Natural killer cell (primary cell): ENCODE measurements around the gene DCAF5. TPM values are rescaled to one million over a fixed set of nuclear protein-coding genes. Genes with fewer than 3 reads are reported as not detected.
"Not testable (repeated sequence)": the region's sequence is repeated elsewhere in the genome, so short reads cannot be mapped to it uniquely, and the experiment has no call there.

Experiments used
- ATAC-seq, 3 donors: fragments of 150-1000 bp in 2 of 3; fragments of 200-7000 bp in 1 of 3; cut with Tn5 transposase; 1 replicate in 1 of 3; 2 replicates in 2 of 3; pipeline ENCODE4 v1.10.0; 2021; ENCODE audit warnings: mild to moderate bottlenecking in 2 of 3, moderate library complexity in 2 of 3
- DNase-seq, 2 donors: peaks; one replicate each; pipeline versions ENCODE4 v3.0.0 to v3.0.0-alpha.2; 2013 to 2021; ENCODE audit warnings: mixed read lengths in 1 of 2
- H3K27ac ChIP-seq: one replicate; pipeline ENCODE4 v1.5.1; 2013; ENCODE audit warnings: mild to moderate bottlenecking, low read length
- H3K27me3 ChIP-seq: one replicate; pipeline ENCODE4 v1.6.1; 2013; ENCODE audit warnings: low read length; ENCODE audit not compliant: control insufficient read depth, insufficient read depth
- H3K36me3 ChIP-seq: one replicate; pipeline ENCODE4 v1.6.1; 2013; ENCODE audit warnings: low read length; ENCODE audit not compliant: control insufficient read depth, insufficient read depth
- H3K4me1 ChIP-seq: one replicate; pipeline ENCODE4 v1.6.1; 2013; ENCODE audit warnings: low read length; ENCODE audit not compliant: control insufficient read depth, insufficient read depth
- H3K4me3 ChIP-seq: one replicate; pipeline ENCODE4 v1.5.1; 2013; ENCODE audit warnings: low read length
- H3K9me3 ChIP-seq: one replicate; pipeline ENCODE4 v1.6.1; 2013; ENCODE audit warnings: low read length; ENCODE audit not compliant: control insufficient read depth, insufficient read depth
- H3K27ac Mint-ChIP-seq, 2 donors: one replicate each; pipeline ENCODE4 v1.8.0; 2022; ENCODE audit warnings: mild to moderate bottlenecking in 2 of 2, mixed read lengths in 2 of 2, moderate library complexity in 1 of 2
- H3K27me3 Mint-ChIP-seq, 2 donors: one replicate each; pipeline ENCODE4 v1.8.0; 2022; ENCODE audit warnings: low read depth in 2 of 2, mixed read lengths in 2 of 2
- H3K36me3 Mint-ChIP-seq: one replicate; pipeline ENCODE4 v1.8.0; 2022; ENCODE audit warnings: mixed read lengths
- H3K4me1 Mint-ChIP-seq, 2 donors: one replicate each; pipeline ENCODE4 v1.8.0; 2022; ENCODE audit warnings: mixed read lengths in 2 of 2
- H3K4me3 Mint-ChIP-seq: one replicate; pipeline ENCODE4 v1.8.0; 2022; ENCODE audit warnings: mild to moderate bottlenecking, moderate library complexity, mixed read lengths
- H3K9me3 Mint-ChIP-seq, 2 donors: one replicate each; pipeline ENCODE4 v1.8.0; 2022; ENCODE audit warnings: mixed read lengths in 2 of 2
- CTCF ChIP-seq: fragments of 200-600 bp; IDR thresholded peaks from one replicate; pipeline ENCODE4 v1.8.0; 2022; ENCODE audit warnings: antibody characterized with exemption
- WGBS: methylation state at CpG from one replicate; pipeline ENCODE4 v1.1.7; 2013; ENCODE audit warnings: missing lambda C conversion rate; ENCODE audit not compliant: insufficient coverage; 5-methylcytosine and 5-hydroxymethylcytosine counted together
- intact Hi-C: fragments of 100-400 bp; cut with micrococcal nuclease; formaldehyde crosslinking; loops from one replicate; pipeline ENCODE4 v1.14.2; 2022
- total RNA-seq, 4 donors: library from RNA; stranded (reverse); fragments of 120-200 nt in 1 of 4; gene quantifications; one replicate each; pipeline versions ENCODE4 v1.2.3 to v1.2.4, GENCODE V29; 2013 to 2022

The DCAF5 gene
- total RNA-seq, 3 donors from 2014 or later (not counting 1 experiment from before 2014, with no cell fraction given): 92.0 to 112 (median 99.2) TPM

- Histone ChIP-seq H3K27me3 (no peaks in the 10 kb centered on the region), H3K4me1 (peaks cover 9% of the 10 kb centered on the region), H3K27ac (peak within 1 kb of the TSS; percentile 28), H3K36me3 (no peaks in the 10 kb centered on the region), H3K4me3 (peak within 1 kb of the TSS; percentile 57), H3K9me3 (no peaks in the 10 kb centered on the region)
- WGBS: under 1% methylated on average over 58 of the region's 58 CpGs
- no peak for TF ChIP-seq CTCF
- Mint-ChIP-seq H3K27me3 (peaks cover 0 to 13% of the 10 kb centered on the region in 2 donors), H3K36me3 (no peaks in the 10 kb centered on the region), H3K9me3 (no peaks in the 10 kb centered on the region), H3K27ac (peak within 1 kb of the TSS; percentile 58 to 84), H3K4me3 (peak within 1 kb of the TSS; percentile 96), H3K4me1 (peaks cover 16 to 17% of the 10 kb centered on the region in 2 donors)
- DNase-seq: peak; percentile 28 to 83
- peak; percentile 75 to 77 (median 76) for ATAC-seq
- intact Hi-C loops: loop anchor here (1.0 kb wide), 1 partner anchor 62 kb away; no protein-coding TSS in a partner anchor
Observed at GRCh38 chr14:69191340-69192111, 38.6 kb upstream of the DCAF5 start, which contains the start of gene EXD2. Gene EXD2 (plus strand): TSS chr14:69191498. CDS start chr14:69209471, 17,973 bp downstream.

- Mint-ChIP-seq H3K27me3 (peaks cover 0 to 13% of the 10 kb centered on the region in 2 donors), H3K4me3 (peak overlapping the region; percentile 88), H3K27ac (no peak overlapping the region), H3K4me1 (peaks cover 16 to 17% of the 10 kb centered on the region in 2 donors), H3K9me3 (no peaks in the 10 kb centered on the region), H3K36me3 (no peaks in the 10 kb centered on the region)
- ATAC-seq: no peak
- no peak for TF ChIP-seq CTCF
- DNase-seq: no peak
- intact Hi-C loops: no loop called here
- no peak overlapping the region for H3K27ac ChIP-seq
- H3K36me3 ChIP-seq: no peaks in the 10 kb centered on the region
- 94% methylated on average over 2 of the region's 2 CpGs for WGBS
- no peaks in the 10 kb centered on the region for H3K9me3 ChIP-seq
- peaks cover 9% of the 10 kb centered on the region for H3K4me1 ChIP-seq
- H3K27me3 ChIP-seq: no peaks in the 10 kb centered on the region
- no peak overlapping the region for H3K4me3 ChIP-seq
Observed at GRCh38 chr14:69190191-69190590, 37.3 kb upstream of the DCAF5 start.

GRCh38 chr14:69183735-69184134 is 30.8 kb upstream of the DCAF5 start:
- no peaks in the 10 kb centered on the region for H3K4me1 Mint-ChIP-seq
- H3K27ac ChIP-seq: no peak overlapping the region
- intact Hi-C loops: no loop called here
- H3K27me3 ChIP-seq: no peaks in the 10 kb centered on the region
- no peaks in the 10 kb centered on the region for H3K36me3 ChIP-seq
- no peak for ATAC-seq
- H3K9me3 ChIP-seq: no peaks in the 10 kb centered on the region
- peaks cover 0 to 17% of the 10 kb centered on the region in 2 donors for H3K27me3 Mint-ChIP-seq
- no peaks in the 10 kb centered on the region for H3K36me3 Mint-ChIP-seq
- WGBS: 78% methylated on average over 2 of the region's 4 CpGs
- no peaks in the 10 kb centered on the region for H3K9me3 Mint-ChIP-seq
- no peak for TF ChIP-seq CTCF
- no peak overlapping the region for H3K4me3 ChIP-seq
- no peak overlapping the region for H3K4me3 Mint-ChIP-seq
- no peak overlapping the region for H3K27ac Mint-ChIP-seq
- no peak for DNase-seq
- H3K4me1 ChIP-seq: no peaks in the 10 kb centered on the region

- DNase-seq, ATAC-seq: not testable (repeated sequence)
- WGBS: 88% methylated on average over 1 of the region's 1 CpG
Observed at GRCh38 chr14:69182580-69182979, 29.7 kb upstream of the DCAF5 start.

More at GRCh38 chr14:69182580-69182979, 29.7 kb upstream of the DCAF5 start:
- H3K27ac ChIP-seq, H3K27me3 ChIP-seq, H3K9me3 ChIP-seq, H3K36me3 ChIP-seq, intact Hi-C loops, H3K4me3 ChIP-seq, H3K4me3 Mint-ChIP-seq, H3K27ac Mint-ChIP-seq, H3K4me1 ChIP-seq, H3K4me1 Mint-ChIP-seq, H3K36me3 Mint-ChIP-seq, H3K9me3 Mint-ChIP-seq: not testable (repeated sequence)
- peaks cover 0 to 10% of the 10 kb centered on the region in 2 donors for H3K27me3 Mint-ChIP-seq
